A549 treated with AZD2906 at 1 μM for 4 hours (cell line): Measurements from ENCODE around the gene PSAP. TPM values are rescaled to one million over a fixed set of nuclear protein-coding genes. Genes with fewer than 3 reads are reported as not detected.

Experiments used
- total RNA-seq: library from RNA; stranded (reverse); fragments of 200-300 nt; extraction: Qiagen RNA extraction; gene quantifications from 5 replicates; pipeline ENCODE4 v1.2.3, GENCODE V29; 2022

Gene PSAP
- total RNA-seq = 866 to 952 TPM (median 897 TPM) in 5 replicates

GRCh38 chr10:71850743-71851464 is at the start of gene PSAP:
TSS of gene PSAP (minus strand) at chr10:71851251. CDS start at chr10:71851221, 30 bp downstream.

GRCh38 chr10:71773221-71773971 is 77.7 kb downstream of the PSAP start, which contains the start of gene VSIR:
TSS of gene VSIR (minus strand) at chr10:71773520. CDS start at chr10:71773439, 81 bp downstream.

Other genes starting within 250 kb of the PSAP start
- gene C10orf105, start 131.5 kb downstream of the PSAP start, total RNA-seq = not detected in 5 replicates
- gene VSIR, start 77.7 kb downstream of the PSAP start, total RNA-seq = 25.5 to 40.9 TPM (median 39.4 TPM) in 5 replicates
- gene CHST3, start 113.1 kb upstream of the PSAP start, total RNA-seq = 49.9 to 62.3 TPM (median 61.0 TPM) in 5 replicates
- 0.29 to 0.53 TPM (median 0.40 TPM) in 5 replicates for gene SPOCK2, start 237.3 kb upstream of the PSAP start, total RNA-seq